ENCODE data around the gene MS4A6A.
"Not testable (repeated sequence)": the region's sequence is repeated elsewhere in the genome, so short reads cannot be mapped to it uniquely, and the experiment has no call there.

GRCh38 chr11:60128866-60129265, 54.0 kb downstream of the MS4A6A start:
- TF ChIP-seq, protein P1, sequence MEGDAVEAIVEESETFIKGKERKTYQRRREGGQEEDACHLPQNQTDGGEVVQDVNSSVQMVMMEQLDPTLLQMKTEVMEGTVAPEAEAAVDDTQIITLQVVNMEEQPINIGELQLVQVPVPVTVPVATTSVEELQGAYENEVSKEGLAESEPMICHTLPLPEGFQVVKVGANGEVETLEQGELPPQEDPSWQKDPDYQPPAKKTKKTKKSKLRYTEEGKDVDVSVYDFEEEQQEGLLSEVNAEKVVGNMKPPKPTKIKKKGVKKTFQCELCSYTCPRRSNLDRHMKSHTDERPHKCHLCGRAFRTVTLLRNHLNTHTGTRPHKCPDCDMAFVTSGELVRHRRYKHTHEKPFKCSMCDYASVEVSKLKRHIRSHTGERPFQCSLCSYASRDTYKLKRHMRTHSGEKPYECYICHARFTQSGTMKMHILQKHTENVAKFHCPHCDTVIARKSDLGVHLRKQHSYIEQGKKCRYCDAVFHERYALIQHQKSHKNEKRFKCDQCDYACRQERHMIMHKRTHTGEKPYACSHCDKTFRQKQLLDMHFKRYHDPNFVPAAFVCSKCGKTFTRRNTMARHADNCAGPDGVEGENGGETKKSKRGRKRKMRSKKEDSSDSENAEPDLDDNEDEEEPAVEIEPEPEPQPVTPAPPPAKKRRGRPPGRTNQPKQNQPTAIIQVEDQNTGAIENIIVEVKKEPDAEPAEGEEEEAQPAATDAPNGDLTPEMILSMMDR (IDR thresholded peaks at IDR 0.05) = not testable (repeated sequence)
- TF ChIP-seq ZFX (IDR thresholded peaks at IDR 0.05; ENCODE audit: borderline replicate concordance) = not testable (repeated sequence)
